Right lobe of liver (tissue), 4 donors: ENCODE measurements around the gene NUP214.

Experiments used
- POLR2A ChIP-seq: fragments of 450-650 bp; IDR thresholded peaks from one replicate; pipeline ENCODE4 v1.6.1; 2017; ENCODE audit warnings: antibody characterized with exemption, mild to moderate bottlenecking
- TF ChIP-seq, protein P1 (sequence below), 4 donors: fragments of 200-600 bp in 3 of 4; fragments of 450-650 bp in 1 of 4; IDR thresholded peaks; one replicate each; pipeline versions ENCODE4 v1.5.1 to v1.8.0; 2016 to 2022; ENCODE audit warnings: antibody characterized with exemption in 4 of 4, mild to moderate bottlenecking in 2 of 4
- donor health status: DM: no; HTN: no; CAD: no.
- donor health status: DM: no; HTN: no; CAD: no.
- donor health status: DM: no; HTN: yes; CAD: no.

DNA sequence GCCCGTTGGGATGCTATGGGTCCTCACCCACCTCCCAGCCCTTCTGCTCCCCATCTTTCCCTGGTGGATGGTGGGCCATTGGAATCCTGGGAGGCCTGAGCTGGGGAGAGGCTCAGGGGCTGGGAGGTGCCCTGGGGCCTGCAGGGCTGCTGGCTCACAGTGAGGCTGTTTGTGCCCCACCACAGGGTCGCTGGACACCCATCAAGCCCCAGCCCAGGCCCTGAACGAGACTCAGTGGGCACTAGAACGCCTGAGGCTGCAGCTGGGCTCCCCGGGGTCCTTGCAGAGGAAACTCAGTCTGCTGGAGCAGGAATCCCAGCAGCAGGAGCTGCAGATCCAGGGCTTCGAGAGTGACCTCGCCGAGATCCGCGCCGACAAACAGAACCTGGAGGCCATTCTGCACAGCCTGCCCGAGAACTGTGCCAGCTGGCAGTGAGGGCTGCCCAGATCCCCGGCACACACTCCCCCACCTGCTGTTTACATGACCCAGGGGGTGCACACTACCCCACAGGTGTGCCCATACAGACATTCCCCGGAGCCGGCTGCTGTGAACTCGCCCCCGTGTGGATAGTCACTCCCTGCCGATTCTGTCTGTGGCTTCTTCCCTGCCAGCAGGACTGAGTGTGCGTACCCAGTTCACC, 33.9 kb upstream of the NUP214 start:
- TF ChIP-seq, protein P1, sequence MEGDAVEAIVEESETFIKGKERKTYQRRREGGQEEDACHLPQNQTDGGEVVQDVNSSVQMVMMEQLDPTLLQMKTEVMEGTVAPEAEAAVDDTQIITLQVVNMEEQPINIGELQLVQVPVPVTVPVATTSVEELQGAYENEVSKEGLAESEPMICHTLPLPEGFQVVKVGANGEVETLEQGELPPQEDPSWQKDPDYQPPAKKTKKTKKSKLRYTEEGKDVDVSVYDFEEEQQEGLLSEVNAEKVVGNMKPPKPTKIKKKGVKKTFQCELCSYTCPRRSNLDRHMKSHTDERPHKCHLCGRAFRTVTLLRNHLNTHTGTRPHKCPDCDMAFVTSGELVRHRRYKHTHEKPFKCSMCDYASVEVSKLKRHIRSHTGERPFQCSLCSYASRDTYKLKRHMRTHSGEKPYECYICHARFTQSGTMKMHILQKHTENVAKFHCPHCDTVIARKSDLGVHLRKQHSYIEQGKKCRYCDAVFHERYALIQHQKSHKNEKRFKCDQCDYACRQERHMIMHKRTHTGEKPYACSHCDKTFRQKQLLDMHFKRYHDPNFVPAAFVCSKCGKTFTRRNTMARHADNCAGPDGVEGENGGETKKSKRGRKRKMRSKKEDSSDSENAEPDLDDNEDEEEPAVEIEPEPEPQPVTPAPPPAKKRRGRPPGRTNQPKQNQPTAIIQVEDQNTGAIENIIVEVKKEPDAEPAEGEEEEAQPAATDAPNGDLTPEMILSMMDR (IDR thresholded peaks at IDR 0.05): no peak
- no peak for TF ChIP-seq POLR2A
